B cell (primary cell): Measurements from ENCODE around the gene NUB1.

Experiments
- EZH2 ChIP-seq: IDR thresholded peaks from 2 replicates; pipeline ENCODE4 v1.6.1; 2012; ENCODE audit warnings: borderline replicate concordance, low read depth, mild to moderate bottlenecking, moderate library complexity, low read length; ENCODE audit not compliant: insufficient read depth, poor library complexity, severe bottlenecking
- TF ChIP-seq, protein P1 (sequence below): fragments of 200-600 bp; IDR thresholded peaks from one replicate; pipeline ENCODE4 v1.8.0; 2022; ENCODE audit warnings: antibody characterized with exemption, mild to moderate bottlenecking

DNA sequence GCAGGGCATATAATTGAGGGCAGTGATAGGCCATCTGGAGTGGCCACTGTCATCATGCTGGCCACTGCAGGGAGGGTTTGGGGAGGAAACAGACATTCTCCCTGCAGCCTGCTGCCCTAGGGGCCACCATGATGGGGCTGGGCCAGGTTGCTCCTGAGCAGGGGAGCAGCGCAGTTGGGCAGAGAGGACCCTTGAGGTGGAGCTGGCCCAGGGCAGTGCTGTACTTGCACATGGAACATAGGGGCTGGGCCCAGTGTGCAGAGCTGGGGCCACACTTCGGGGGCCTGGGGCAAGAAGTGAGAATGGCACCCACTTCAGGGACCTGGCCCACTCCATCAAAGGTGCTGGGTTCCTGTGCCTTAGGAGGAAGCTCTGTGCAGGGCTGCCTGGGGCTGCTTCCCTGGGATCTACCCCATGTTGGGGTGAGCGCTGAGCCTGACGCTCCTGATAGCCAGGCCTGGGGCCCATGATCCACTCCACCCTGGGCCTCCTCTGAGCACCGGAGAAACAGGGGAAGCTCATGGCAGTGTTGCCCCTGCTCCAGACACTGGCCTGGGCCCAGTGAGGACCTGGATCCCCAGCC is 21.3 kb upstream of the NUB1 start:
- TF ChIP-seq, protein P1, sequence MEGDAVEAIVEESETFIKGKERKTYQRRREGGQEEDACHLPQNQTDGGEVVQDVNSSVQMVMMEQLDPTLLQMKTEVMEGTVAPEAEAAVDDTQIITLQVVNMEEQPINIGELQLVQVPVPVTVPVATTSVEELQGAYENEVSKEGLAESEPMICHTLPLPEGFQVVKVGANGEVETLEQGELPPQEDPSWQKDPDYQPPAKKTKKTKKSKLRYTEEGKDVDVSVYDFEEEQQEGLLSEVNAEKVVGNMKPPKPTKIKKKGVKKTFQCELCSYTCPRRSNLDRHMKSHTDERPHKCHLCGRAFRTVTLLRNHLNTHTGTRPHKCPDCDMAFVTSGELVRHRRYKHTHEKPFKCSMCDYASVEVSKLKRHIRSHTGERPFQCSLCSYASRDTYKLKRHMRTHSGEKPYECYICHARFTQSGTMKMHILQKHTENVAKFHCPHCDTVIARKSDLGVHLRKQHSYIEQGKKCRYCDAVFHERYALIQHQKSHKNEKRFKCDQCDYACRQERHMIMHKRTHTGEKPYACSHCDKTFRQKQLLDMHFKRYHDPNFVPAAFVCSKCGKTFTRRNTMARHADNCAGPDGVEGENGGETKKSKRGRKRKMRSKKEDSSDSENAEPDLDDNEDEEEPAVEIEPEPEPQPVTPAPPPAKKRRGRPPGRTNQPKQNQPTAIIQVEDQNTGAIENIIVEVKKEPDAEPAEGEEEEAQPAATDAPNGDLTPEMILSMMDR = no peak
- TF ChIP-seq EZH2 = no peak
